HUES64 (cell line): Measurements from ENCODE around the gene MACROD2.

ENCODE experiments used
- H3K27ac ChIP-seq: 2 replicates; pipeline ENCODE4 v1.7.0; 2013; ENCODE audit warnings: low read depth, low read length, inconsistent platforms
- H3K27me3 ChIP-seq: 2 replicates; pipeline ENCODE4 v1.6.1; 2013; ENCODE audit warnings: mild to moderate bottlenecking, low read length; ENCODE audit not compliant: insufficient read depth
- H3K36me3 ChIP-seq: 2 replicates; pipeline ENCODE4 v1.6.1; 2013; ENCODE audit warnings: mild to moderate bottlenecking, low read length; ENCODE audit not compliant: insufficient read depth
- H3K4me1 ChIP-seq: 2 replicates; pipeline ENCODE4 v1.6.1; 2013; ENCODE audit warnings: mild to moderate bottlenecking, low read length, moderate library complexity; ENCODE audit not compliant: insufficient read depth
- H3K4me3 ChIP-seq: 2 replicates; pipeline ENCODE4 v1.5.1; 2013; ENCODE audit warnings: mild to moderate bottlenecking, low read length, moderate library complexity
- H3K9ac ChIP-seq: 2 replicates; pipeline ENCODE4 v1.6.1; 2013; ENCODE audit warnings: mild to moderate bottlenecking, low read depth, low read length
- H3K9me3 ChIP-seq: 2 replicates; pipeline ENCODE4 v1.6.1; 2013; ENCODE audit warnings: low read depth, low read length; ENCODE audit not compliant: insufficient read depth
- whole genome bisulfite sequencing: fragments of 150-250, 120-280 bp; methylation state at CpG from one replicate; pipeline ENCODE4 v1.1.7; 2013; ENCODE audit warnings: missing lambda C conversion rate; 5-methylcytosine and 5-hydroxymethylcytosine counted together

The MACROD2 gene

GRCh38 chr20:14375416-14375985 is 380.2 kb downstream of the MACROD2 start:
- no peaks in the 10 kb centered on the region for H3K9me3 ChIP-seq
- no peaks in the 10 kb centered on the region for H3K27me3 ChIP-seq
- peaks cover 31% of the 10 kb centered on the region for H3K4me1 ChIP-seq
- no peak overlapping the region for H3K27ac ChIP-seq
- H3K36me3 ChIP-seq, result no peaks in the 10 kb centered on the region
- no peak overlapping the region for H3K9ac ChIP-seq
- no peak overlapping the region for H3K4me3 ChIP-seq
- WGBS, result 58% methylated on average over 4 of the region's 4 CpGs

GRCh38 chr20:14378326-14378725 is 383.0 kb downstream of the MACROD2 start:
- no peaks in the 10 kb centered on the region for H3K36me3 ChIP-seq

GRCh38 chr20:14383335-14383734 is 388.0 kb downstream of the MACROD2 start:
- Histone ChIP-seq H3K36me3 (no peaks in the 10 kb centered on the region), H3K27me3 (no peaks in the 10 kb centered on the region), H3K9me3 (no peaks in the 10 kb centered on the region), H3K4me3 (no peak overlapping the region), H3K9ac (no peak overlapping the region), H3K4me1 (peaks cover 14% of the 10 kb centered on the region), H3K27ac (no peak overlapping the region)
- 80% methylated on average over 5 of the region's 5 CpGs for WGBS

More at GRCh38 chr20:14378326-14378725, 383.0 kb downstream of the MACROD2 start:
- no peak overlapping the region for H3K27ac ChIP-seq
- H3K9ac ChIP-seq, result no peak overlapping the region
- no peaks in the 10 kb centered on the region for H3K27me3 ChIP-seq
- H3K4me1 ChIP-seq, result peaks cover 26% of the 10 kb centered on the region
- H3K4me3 ChIP-seq, result no peak overlapping the region
- H3K9me3 ChIP-seq, result no peaks in the 10 kb centered on the region

- Histone ChIP-seq H3K4me1 (peaks cover 14% of the 10 kb centered on the region), H3K27me3 (no peaks in the 10 kb centered on the region), H3K9ac (no peak overlapping the region), H3K9me3 (no peaks in the 10 kb centered on the region), H3K4me3 (no peak overlapping the region), H3K36me3 (no peaks in the 10 kb centered on the region), H3K27ac (no peak overlapping the region)
- 90% methylated on average over 1 of the region's 1 CpG for WGBS
These were observed 389.3 kb downstream of the MACROD2 start for GRCh38 chr20:14384416-14385175.

- Histone ChIP-seq H3K4me3 (no peak overlapping the region), H3K36me3 (no peaks in the 10 kb centered on the region), H3K4me1 (peaks cover 14% of the 10 kb centered on the region), H3K9me3 (no peaks in the 10 kb centered on the region), H3K9ac (no peak overlapping the region), H3K27me3 (no peaks in the 10 kb centered on the region), H3K27ac (no peak overlapping the region)
- 96% methylated on average over 2 of the region's 2 CpGs for WGBS
These were observed 389.9 kb downstream of the MACROD2 start for GRCh38 chr20:14385176-14385740.

GRCh38 chr20:14386726-14387125 is 391.4 kb downstream of the MACROD2 start:
- Histone ChIP-seq H3K4me3 (no peak overlapping the region), H3K27me3 (no peaks in the 10 kb centered on the region), H3K9me3 (no peaks in the 10 kb centered on the region), H3K9ac (no peak overlapping the region), H3K27ac (no peak overlapping the region), H3K36me3 (no peaks in the 10 kb centered on the region), H3K4me1 (peaks cover 14% of the 10 kb centered on the region)
- WGBS, result 97% methylated on average over 4 of the region's 4 CpGs

GRCh38 chr20:14401479-14402138 is 406.3 kb downstream of the MACROD2 start:
- no peaks in the 10 kb centered on the region for H3K36me3 ChIP-seq
- H3K27me3 ChIP-seq, result peaks cover 12% of the 10 kb centered on the region
- no peak overlapping the region for H3K4me3 ChIP-seq
- peaks cover 23% of the 10 kb centered on the region; the same call in 1 of the 2 replicates for H3K4me1 ChIP-seq
- H3K9ac ChIP-seq, result no peak overlapping the region
- H3K27ac ChIP-seq, result no peak overlapping the region
- no peaks in the 10 kb centered on the region for H3K9me3 ChIP-seq

GRCh38 chr20:14404515-14404914 is 409.2 kb downstream of the MACROD2 start:
- Histone ChIP-seq H3K4me1 (peaks cover 23% of the 10 kb centered on the region; the same call in 1 of the 2 replicates), H3K9ac (no peak overlapping the region), H3K27ac (no peak overlapping the region), H3K4me3 (no peak overlapping the region), H3K9me3 (no peaks in the 10 kb centered on the region), H3K27me3 (peaks cover 12% of the 10 kb centered on the region), H3K36me3 (no peaks in the 10 kb centered on the region)
- 93% methylated on average over 1 of the region's 2 CpGs for WGBS

GRCh38 chr20:14406495-14406894 is 411.2 kb downstream of the MACROD2 start:
- peaks cover 17% of the 10 kb centered on the region; the same call in 1 of the 2 replicates for H3K4me1 ChIP-seq
- peaks cover 12% of the 10 kb centered on the region for H3K27me3 ChIP-seq
- H3K36me3 ChIP-seq, result no peaks in the 10 kb centered on the region
- no peak overlapping the region for H3K9ac ChIP-seq
- no peaks in the 10 kb centered on the region for H3K9me3 ChIP-seq
- H3K4me3 ChIP-seq, result no peak overlapping the region
- H3K27ac ChIP-seq, result 0 out of 2 replicates have a peak overlapping the region, but pooled peaks have one; percentile 22

- H3K4me3 ChIP-seq, result no peak overlapping the region
- H3K4me1 ChIP-seq, result peaks cover 9% of the 10 kb centered on the region; the same call in 1 of the 2 replicates
- 95% methylated on average over 3 of the region's 3 CpGs for WGBS
- H3K9ac ChIP-seq, result no peak overlapping the region
- H3K27me3 ChIP-seq, result peaks cover 5% of the 10 kb centered on the region
- no peak overlapping the region for H3K27ac ChIP-seq
- no peaks in the 10 kb centered on the region for H3K9me3 ChIP-seq
- H3K36me3 ChIP-seq, result no peaks in the 10 kb centered on the region
These were observed 412.0 kb downstream of the MACROD2 start for GRCh38 chr20:14407336-14407735.
